Measurements from ENCODE around the gene OGDH. TPM values are rescaled to one million over a fixed set of nuclear protein-coding genes. Genes with fewer than 3 reads are reported as not detected.

The OGDH gene
- total and polyA plus RNA-seq, 4 experiments from 2014 or later: 42.2 to 126 (median 88.8) TPM

- Histone ChIP-seq H3K27ac (ENCODE audit: low read depth, low read length) (peak overlapping the region; percentile 96), H3K4me3 (ENCODE audit: low read length in 2 of 2) (no peak overlapping the region), H3K9me3 (ENCODE audit: control insufficient read depth in 1 of 2, low read length in 2 of 2) (no peaks in the 10 kb centered on the region), H3K36me3 (ENCODE audit: insufficient read depth, low read length) (no peaks in the 10 kb centered on the region), H3K4me1 (ENCODE audit: insufficient read depth, low read length) (peaks cover 98% of the 10 kb centered on the region), H3K27me3 (ENCODE audit: insufficient read depth, low read length) (no peaks in the 10 kb centered on the region)
- Mint-ChIP-seq H3K4me1 (peaks cover 65 to 95% (median 87%) of the 10 kb centered on the region in 4 donors), H3K36me3 (peaks cover 8 to 17% of the 10 kb centered on the region in 2 donors), H3K27me3 (no peaks in the 10 kb centered on the region), H3K9me3 (peaks cover 0 to 2% (median 0%) of the 10 kb centered on the region in 8 donors), H3K27ac (peak overlapping the region; percentile 97 to 100 (median 100)), H3K4me3 (peak overlapping the region in 6 of 8 donors; percentile 12 to 88 (median 34))
- ChIA-PET CTCF (ENCODE audit: partially characterized antibody) (interaction anchor here (0.6 to 6.8 kb wide), 5 partner anchors 11 to 288 kb away, joined by 3 to 48 read pairs (median 3); partner anchors contain the start of gene OGDH), POLR2A (ENCODE audit: partially characterized antibody) (interaction anchor here (0.7 to 29.4 kb wide), 10 partner anchors 17 to 250 kb away, joined by 3 to 1226 read pairs (median 6); partner anchors contain the start of genes DDX56, OGDH, PPIA and PURB)
- intact Hi-C loops (cut with micrococcal nuclease): no loop called here
- DNase-seq: no peak
Observed at GRCh38 chr7:44636041-44636584, 29.7 kb downstream of the OGDH start.

- peaks cover 97% of the 10 kb centered on the region for H3K4me1 ChIP-seq (ENCODE audit: insufficient read depth, low read length)
- H3K9me3 Mint-ChIP-seq: peaks cover 0 to 2% (median 0%) of the 10 kb centered on the region in 8 donors
- peaks cover 3 to 15% of the 10 kb centered on the region in 2 donors for H3K36me3 Mint-ChIP-seq
- peak overlapping the region; percentile 97 to 100 (median 100) for H3K27ac Mint-ChIP-seq
- H3K27me3 Mint-ChIP-seq: no peaks in the 10 kb centered on the region
- POLR2A ChIA-PET (ENCODE audit: partially characterized antibody): interaction anchor here (0.9 to 29.4 kb wide), 7 partner anchors 17 to 249 kb away, joined by 3 to 1226 read pairs (median 6); partner anchors contain the start of genes DDX56, OGDH, PURB and TMED4
- H3K27ac ChIP-seq (ENCODE audit: low read depth, low read length): peak overlapping the region; percentile 96
- no peaks in the 10 kb centered on the region for H3K9me3 ChIP-seq (ENCODE audit: control insufficient read depth in 1 of 2, low read length in 2 of 2)
- H3K36me3 ChIP-seq (ENCODE audit: insufficient read depth, low read length): no peaks in the 10 kb centered on the region
- peak overlapping the region in 4 of 8 donors; percentile 15 to 67 (median 38) for H3K4me3 Mint-ChIP-seq
- DNase-seq: no peak
- H3K4me1 Mint-ChIP-seq: peaks cover 61 to 94% (median 85%) of the 10 kb centered on the region in 4 donors
- no peak overlapping the region for H3K4me3 ChIP-seq (ENCODE audit: low read length in 2 of 2)
- no peaks in the 10 kb centered on the region for H3K27me3 ChIP-seq (ENCODE audit: insufficient read depth, low read length)
- CTCF ChIA-PET (ENCODE audit: partially characterized antibody): interaction anchor here (0.6 to 6.8 kb wide), 4 partner anchors 12 to 287 kb away, joined by 3 to 48 read pairs (median 3); partner anchors contain the start of gene OGDH
- intact Hi-C loops (cut with micrococcal nuclease): no loop called here
Observed at GRCh38 chr7:44636926-44637325, 30.5 kb downstream of the OGDH start.

DNA sequence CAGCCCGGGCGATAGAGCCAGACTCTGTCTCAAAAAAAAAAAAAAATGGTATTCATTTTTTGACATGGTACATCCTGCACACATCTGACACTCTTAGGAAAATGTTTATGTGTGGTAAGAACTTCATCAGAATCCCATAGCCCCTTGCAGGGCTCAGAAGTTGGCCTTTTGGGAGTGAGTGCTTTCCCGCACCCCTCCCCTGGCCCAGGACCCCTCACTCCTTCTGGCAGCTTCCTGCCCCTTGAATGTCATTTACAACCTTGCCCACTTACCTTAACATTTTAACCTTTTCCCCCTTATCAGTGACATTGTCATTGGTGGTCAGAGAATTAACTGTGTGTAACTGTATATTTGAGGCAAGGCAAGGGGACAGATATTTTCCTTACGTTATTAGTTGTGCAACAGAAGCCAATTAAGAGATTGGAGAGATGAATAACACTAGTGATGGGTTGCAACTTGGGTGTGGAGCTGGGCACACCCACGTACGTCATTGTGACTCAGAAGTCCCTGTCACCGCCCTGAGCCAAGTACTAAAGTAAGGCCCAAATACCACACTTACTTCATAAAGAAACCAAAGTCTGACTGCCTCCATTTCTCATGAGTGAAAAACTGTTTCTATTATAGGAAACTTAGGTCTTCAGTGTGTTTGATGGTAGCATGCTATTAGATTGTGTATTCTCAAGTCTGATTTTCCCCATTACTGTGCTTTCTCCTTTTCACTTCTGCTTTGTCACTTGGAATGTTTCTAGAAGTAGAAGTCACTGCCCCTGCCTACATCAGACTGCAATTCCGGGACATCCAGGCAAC is 31.6 kb downstream of the OGDH start:
- Mint-ChIP-seq H3K27me3 (no peaks in the 10 kb centered on the region), H3K4me3 (peak overlapping the region; percentile 79 to 95 (median 90)), H3K27ac (peak overlapping the region; percentile 97 to 100 (median 100)), H3K4me1 (peaks cover 61 to 90% (median 83%) of the 10 kb centered on the region in 4 donors), H3K36me3 (peaks cover 3 to 15% of the 10 kb centered on the region in 2 donors), H3K9me3 (peaks cover 0 to 2% (median 0%) of the 10 kb centered on the region in 8 donors)
- Histone ChIP-seq H3K27ac (ENCODE audit: low read depth, low read length) (peak overlapping the region; percentile 96), H3K9me3 (ENCODE audit: control insufficient read depth in 1 of 2, low read length in 2 of 2) (no peaks in the 10 kb centered on the region), H3K4me1 (ENCODE audit: insufficient read depth, low read length) (peaks cover 93% of the 10 kb centered on the region), H3K36me3 (ENCODE audit: insufficient read depth, low read length) (no peaks in the 10 kb centered on the region), H3K4me3 (ENCODE audit: low read length in 2 of 2) (peak overlapping the region; percentile 0 to 48), H3K27me3 (ENCODE audit: insufficient read depth, low read length) (no peaks in the 10 kb centered on the region)
- ChIA-PET CTCF (ENCODE audit: partially characterized antibody) (interaction anchor here (0.6 to 6.8 kb wide), 8 partner anchors 8 to 997 kb away, joined by 3 to 48 read pairs (median 6); partner anchors contain the start of gene OGDH), POLR2A (ENCODE audit: partially characterized antibody) (interaction anchor here (0.7 to 29.4 kb wide), 18 partner anchors 7 to 248 kb away, joined by 3 to 1226 read pairs (median 10); partner anchors contain the start of genes DDX56, H2AZ2, NUDCD3 and OGDH)
- peak; percentile 81 to 95 (median 88) for DNase-seq
- intact Hi-C loops (cut with micrococcal nuclease): loop anchor here (1.0 to 2.0 kb wide), 5 partner anchors 19 to 209 kb away; partner anchors contain the start of genes OGDH, PPIA and ZMIZ2

DNA sequence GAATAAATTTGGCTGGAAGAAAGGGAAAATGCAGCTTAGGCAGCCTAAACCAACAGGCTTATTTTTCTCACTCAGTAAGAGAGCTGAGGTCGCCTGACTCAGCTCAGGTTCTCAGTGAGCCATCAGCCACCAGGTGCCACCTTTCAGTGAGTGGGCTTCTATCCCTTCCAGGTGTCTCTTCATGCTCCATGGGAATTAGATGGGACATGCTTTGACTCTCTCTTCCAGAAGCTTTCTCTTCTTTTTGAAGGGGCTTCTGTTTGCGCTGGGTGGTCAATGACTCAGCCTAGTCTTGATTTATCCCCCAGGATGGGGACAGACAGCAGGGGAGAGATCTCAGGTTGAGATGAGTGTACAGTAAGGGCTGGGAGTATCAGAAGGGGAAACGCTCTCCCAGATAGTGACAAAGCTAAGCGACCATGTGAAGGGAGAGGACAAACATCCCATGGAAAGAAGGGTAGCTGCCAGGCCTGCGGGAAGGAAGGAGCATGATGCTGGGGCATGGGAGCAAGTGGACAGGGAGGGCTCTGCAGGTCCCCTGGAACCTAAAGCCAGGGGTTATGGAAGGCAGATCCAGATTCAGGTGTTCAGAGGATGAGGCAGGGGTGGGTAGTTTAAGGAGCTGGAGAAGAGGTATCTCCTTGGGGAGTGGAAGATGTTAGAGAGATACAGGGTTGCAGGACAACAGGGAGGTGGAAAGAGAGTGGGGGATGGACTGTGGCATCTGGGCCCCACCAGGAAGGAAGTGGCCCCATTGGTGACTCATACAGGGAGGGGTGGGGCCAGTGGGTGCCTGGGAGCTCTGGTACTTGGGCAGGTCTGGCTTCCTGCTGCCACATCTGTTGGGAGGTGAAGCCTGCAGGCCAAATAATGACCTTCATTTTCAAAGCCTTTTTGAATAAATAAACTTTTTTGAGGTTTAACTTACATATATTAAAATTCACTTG is 32.5 kb downstream of the OGDH start:
- peak; percentile 72 to 91 (median 79) for DNase-seq
- Mint-ChIP-seq H3K9me3 (peaks cover 0 to 2% (median 0%) of the 10 kb centered on the region in 8 donors), H3K4me3 (peak overlapping the region; percentile 32 to 95 (median 90))

DNA sequence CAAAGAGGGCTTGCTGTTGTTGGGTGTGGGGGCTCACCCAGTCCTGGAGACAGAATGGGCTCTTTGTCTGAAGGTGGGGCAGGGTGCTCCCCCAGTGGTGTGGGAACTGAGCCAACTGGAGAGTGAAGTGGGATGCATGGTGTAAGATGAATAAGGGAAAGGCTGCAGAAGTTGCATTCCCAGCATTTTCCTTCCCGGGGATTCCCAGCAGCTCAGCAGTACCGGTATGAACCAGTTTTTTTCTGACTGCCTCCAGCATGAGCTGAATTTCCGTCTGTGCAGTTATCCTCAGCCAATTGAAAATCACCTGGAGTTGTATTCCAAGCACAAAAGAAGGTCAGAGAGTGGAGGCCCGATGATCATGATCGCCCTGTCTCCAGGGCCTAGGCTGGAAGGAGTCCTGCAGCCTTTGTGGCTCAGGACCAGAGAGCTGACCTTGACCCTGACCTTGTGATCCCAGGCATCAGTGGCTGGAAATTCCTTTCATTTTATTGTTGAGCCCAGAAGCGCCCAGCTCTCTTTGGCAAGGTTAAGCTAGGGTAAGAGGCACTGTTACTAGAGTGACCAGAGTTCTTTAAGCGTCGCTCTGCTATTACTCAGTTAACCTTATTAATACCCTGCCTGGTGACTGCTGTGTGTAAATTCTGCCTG is 33.4 kb downstream of the OGDH start:
- no peak for DNase-seq
- Histone ChIP-seq H3K27ac (ENCODE audit: low read depth, low read length) (peak overlapping the region; percentile 96), H3K4me3 (ENCODE audit: low read length in 2 of 2) (peak overlapping the region in 1 of 2 donors; percentile 8), H3K36me3 (ENCODE audit: insufficient read depth, low read length) (no peaks in the 10 kb centered on the region), H3K4me1 (ENCODE audit: insufficient read depth, low read length) (peaks cover 81% of the 10 kb centered on the region), H3K27me3 (ENCODE audit: insufficient read depth, low read length) (no peaks in the 10 kb centered on the region), H3K9me3 (ENCODE audit: control insufficient read depth in 1 of 2, low read length in 2 of 2) (no peaks in the 10 kb centered on the region)
- Mint-ChIP-seq H3K27ac (peak overlapping the region; percentile 97 to 100 (median 100)), H3K4me1 (peaks cover 51 to 82% (median 73%) of the 10 kb centered on the region in 4 donors), H3K4me3 (peak overlapping the region in 7 of 8 donors; percentile 79 to 95 (median 91)), H3K9me3 (peaks cover 0 to 2% (median 0%) of the 10 kb centered on the region in 8 donors), H3K36me3 (peaks cover 6 to 12% of the 10 kb centered on the region in 2 donors), H3K27me3 (no peaks in the 10 kb centered on the region)
- ChIA-PET POLR2A (ENCODE audit: partially characterized antibody) (interaction anchor here (0.8 to 29.4 kb wide), 19 partner anchors 8 to 361 kb away, joined by 3 to 1226 read pairs (median 7); partner anchors contain the start of genes DDX56, H2AZ2, NUDCD3 and OGDH), CTCF (ENCODE audit: partially characterized antibody) (interaction anchor here (1.1 to 6.8 kb wide), 7 partner anchors 10 to 128 kb away, joined by 3 to 48 read pairs (median 8); partner anchors contain the start of gene OGDH)
- intact Hi-C loops (cut with micrococcal nuclease): loop anchor here (1.0 to 2.0 kb wide), 4 partner anchors 8 to 207 kb away; partner anchors contain the start of gene PPIA

More for the DNA sequence above, 32.5 kb downstream of the OGDH start:
- Mint-ChIP-seq H3K4me1 (peaks cover 57 to 87% (median 79%) of the 10 kb centered on the region in 4 donors), H3K27ac (peak overlapping the region; percentile 97 to 100 (median 100)), H3K27me3 (no peaks in the 10 kb centered on the region), H3K36me3 (peaks cover 3 to 11% of the 10 kb centered on the region in 2 donors)
- ChIA-PET POLR2A (ENCODE audit: partially characterized antibody) (interaction anchor here (0.7 to 29.4 kb wide), 22 partner anchors 8 to 362 kb away, joined by 3 to 1226 read pairs (median 6); partner anchors contain the start of genes DDX56, H2AZ2, NUDCD3 and OGDH), CTCF (ENCODE audit: partially characterized antibody) (interaction anchor here (0.6 to 6.8 kb wide), 8 partner anchors 9 to 998 kb away, joined by 3 to 48 read pairs (median 6); partner anchors contain the start of gene OGDH)
- H3K4me3 ChIP-seq (ENCODE audit: low read length in 2 of 2): peak overlapping the region; percentile 0 to 48
- no peaks in the 10 kb centered on the region for H3K9me3 ChIP-seq (ENCODE audit: control insufficient read depth in 1 of 2, low read length in 2 of 2)
- H3K27me3 ChIP-seq (ENCODE audit: insufficient read depth, low read length): no peaks in the 10 kb centered on the region
- intact Hi-C loops (cut with micrococcal nuclease): loop anchor here (1.0 to 2.0 kb wide), 7 partner anchors 8 to 208 kb away; partner anchors contain the start of genes OGDH, PPIA and ZMIZ2
- peaks cover 90% of the 10 kb centered on the region for H3K4me1 ChIP-seq (ENCODE audit: insufficient read depth, low read length)
- H3K27ac ChIP-seq (ENCODE audit: low read depth, low read length): peak overlapping the region; percentile 96
- H3K36me3 ChIP-seq (ENCODE audit: insufficient read depth, low read length): no peaks in the 10 kb centered on the region
